Testis (tissue), 3 donors: ENCODE measurements around the gene NHSL1. TPM values are rescaled to one million over a fixed set of nuclear protein-coding genes. Genes with fewer than 3 reads are reported as not detected.

Source experiments
- DNase-seq: peaks from one replicate; pipeline ENCODE4 v3.0.0-alpha.2; 2019
- H3K27ac ChIP-seq, 2 donors: fragments of 200-600 bp; sonication (generic); one replicate each; pipeline ENCODE4 v1.5.1; 2019
- H3K27me3 ChIP-seq: fragments of 200-600 bp; sonication (generic); one replicate; pipeline ENCODE4 v1.5.1; 2019
- H3K36me3 ChIP-seq: fragments of 200-600 bp; sonication (generic); one replicate; pipeline ENCODE4 v1.5.1; 2017; ENCODE audit warnings: low read depth; ENCODE audit errors: missing control alignments
- H3K4me1 ChIP-seq: fragments of 200-600 bp; sonication (generic); one replicate; pipeline ENCODE4 v1.5.1; 2019
- H3K4me3 ChIP-seq, 2 donors: fragments of 200-600 bp; sonication (generic); one replicate each; pipeline ENCODE4 v1.5.1; 2017 to 2019
- H3K9me3 ChIP-seq: fragments of 200-600 bp; sonication (generic); one replicate; pipeline ENCODE4 v1.5.1; 2017
- CTCF ChIP-seq, 3 experiments: fragments of 450-650 bp in 2 of 3; fragments of 200-600 bp in 1 of 3; sonication (generic) in 1 of 3; IDR thresholded peaks; one replicate each; pipeline ENCODE4 v1.5.1; 2016 to 2019; ENCODE audit warnings: antibody characterized with exemption in 3 of 3, mild to moderate bottlenecking in 2 of 3, moderate library complexity in 1 of 3
- POLR2A ChIP-seq: fragments of 450-650 bp; IDR thresholded peaks from one replicate; pipeline ENCODE4 v1.6.1; 2017; ENCODE audit warnings: antibody characterized with exemption, mild to moderate bottlenecking, moderate library complexity
- WGBS, 2 donors: methylation state at CpG; one replicate each; pipeline ENCODE4 v1.1.5; 2018; 5-methylcytosine and 5-hydroxymethylcytosine counted together
- intact Hi-C: fragments of 100-400 bp; cut with DNase I; formaldehyde crosslinking; loops from one replicate; pipeline ENCODE4 v1.15.1; 2023; ENCODE audit warnings: low total_unique reads
- polyA plus RNA-seq: library from polyadenylated mRNA; stranded (reverse); fragments of 350-450 nt; fragmentation: Illumina TruSeq; extraction: RNeasy Lipid Tissue Mini Kit (QIAGEN cat#74804); gene quantifications from one replicate; pipeline ENCODE4 v1.2.3, GENCODE V29; 2014; ENCODE audit warnings: low read depth, low replicate concordance; ENCODE audit not compliant: insufficient read depth
- total RNA-seq, 2 donors: library from RNA; depleted of rRNA; stranded (reverse); fragments of >200 nt; gene quantifications; one replicate each; pipeline ENCODE4 v1.2.3, GENCODE V29; 2016

Gene NHSL1
- total and polyA plus RNA-seq, 3 donors from 2014 or later, result 2.5 to 2.7 (median 2.6) TPM

DNA sequence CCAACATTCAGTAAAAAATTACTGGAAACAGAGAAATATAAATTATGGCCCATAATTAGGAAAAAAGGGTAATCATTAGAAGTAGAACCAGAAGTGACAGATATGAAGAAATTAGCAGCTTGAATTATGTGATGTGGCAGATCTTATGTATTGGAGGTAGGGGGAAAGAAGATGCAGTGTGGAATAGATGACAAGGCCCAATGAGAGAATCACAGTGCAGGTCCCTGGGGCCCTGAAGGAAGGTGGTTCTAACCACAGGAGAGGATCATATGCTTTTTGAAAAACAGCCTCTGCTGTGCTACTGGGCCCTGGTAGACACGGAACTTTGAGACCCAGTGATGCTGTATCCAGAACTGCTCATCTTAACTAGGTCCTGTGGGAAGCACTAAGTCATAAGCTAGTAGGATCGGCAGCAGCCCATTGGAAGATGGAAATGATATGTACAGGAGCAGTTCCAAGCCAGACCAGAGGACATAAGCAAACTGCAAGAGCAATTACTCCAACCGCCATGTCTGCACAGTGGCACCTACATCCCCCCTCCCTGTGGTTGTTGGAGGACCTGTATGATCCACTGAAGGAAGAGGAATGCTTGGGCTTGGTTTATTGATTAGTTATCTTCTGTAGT, 81.1 kb downstream of the NHSL1 start:
- Histone ChIP-seq H3K27me3 (no peaks in the 10 kb centered on the region), H3K4me1 (no peaks in the 10 kb centered on the region), H3K27ac (no peak overlapping the region), H3K9me3 (no peaks in the 10 kb centered on the region), H3K36me3 (no peaks in the 10 kb centered on the region), H3K4me3 (no peak overlapping the region)
- no peak for DNase-seq
- TF ChIP-seq POLR2A (no peak), CTCF (IDR thresholded peaks at IDR 0.05) (no peak)
- intact Hi-C loops, result no loop called here
- 93 to 96% methylated on average over 3 of the region's 3 CpGs for WGBS, 2 donors

DNA sequence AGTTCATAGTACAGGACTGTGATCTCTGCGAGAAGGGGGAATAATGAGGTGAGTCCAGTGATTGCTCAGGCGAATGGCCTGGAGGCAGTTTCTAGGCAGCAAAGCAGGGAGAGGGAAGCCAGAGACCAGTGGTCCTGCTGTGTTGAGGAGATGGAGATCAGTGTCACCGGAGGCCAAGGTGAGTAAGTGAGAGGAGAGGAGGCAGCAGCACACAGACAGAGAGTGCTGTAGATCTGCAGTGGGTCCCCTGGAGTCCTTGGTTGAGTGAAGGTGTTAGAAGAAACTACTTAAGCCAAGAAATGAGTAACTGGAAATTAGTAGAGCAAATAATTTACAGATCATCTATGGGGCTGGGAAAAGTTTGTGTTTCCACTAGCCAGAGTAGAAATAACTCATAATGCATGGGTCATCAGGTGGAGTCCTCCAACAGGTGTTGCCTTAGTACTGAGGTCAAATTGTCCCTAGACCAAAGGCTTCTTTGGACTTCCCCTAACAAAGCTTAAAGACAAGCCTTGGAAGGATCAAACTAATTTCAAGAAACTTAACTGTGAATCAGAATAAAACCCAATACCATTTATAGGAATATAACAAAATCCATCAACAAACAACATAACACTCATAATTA, 81.7 kb downstream of the NHSL1 start:
- Histone ChIP-seq H3K4me3 (no peak overlapping the region), H3K27me3 (no peaks in the 10 kb centered on the region), H3K36me3 (no peaks in the 10 kb centered on the region), H3K27ac (no peak overlapping the region), H3K9me3 (no peaks in the 10 kb centered on the region), H3K4me1 (no peaks in the 10 kb centered on the region)
- intact Hi-C loops, result no loop called here
- TF ChIP-seq POLR2A (no peak), CTCF (IDR thresholded peaks at IDR 0.05) (no peak)
- DNase-seq, result no peak
- 93% methylated on average over 3 of the region's 3 CpGs for WGBS, 2 donors

DNA sequence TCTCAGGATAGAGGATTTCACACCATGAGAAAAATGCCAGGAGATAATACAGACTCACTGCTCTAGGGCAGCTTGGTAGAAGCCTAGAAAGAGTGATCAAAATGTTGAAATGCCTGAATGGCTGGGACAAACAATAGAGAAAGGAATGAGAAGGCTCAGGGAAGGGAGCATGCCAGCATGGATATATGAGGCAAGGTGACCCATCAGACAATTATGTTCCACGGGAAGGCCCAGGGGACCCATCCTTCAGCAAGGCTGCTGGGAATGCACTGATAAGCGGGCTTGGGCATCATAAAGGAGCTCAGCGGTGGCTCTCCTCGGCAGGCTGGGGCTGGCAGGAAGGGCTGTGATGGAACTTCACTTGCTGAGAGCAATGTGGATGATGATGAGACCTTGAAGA, 83.1 kb downstream of the NHSL1 start:
- no peak overlapping the region for H3K4me3 ChIP-seq
- no peaks in the 10 kb centered on the region for H3K36me3 ChIP-seq
- intact Hi-C loops, result no loop called here
- no peak for DNase-seq
- no peaks in the 10 kb centered on the region for H3K9me3 ChIP-seq
- H3K4me1 ChIP-seq, result no peaks in the 10 kb centered on the region
- 80 to 89% methylated on average over 4 of the region's 4 CpGs for WGBS, 2 donors
- H3K27ac ChIP-seq, result no peak overlapping the region
- H3K27me3 ChIP-seq, result no peaks in the 10 kb centered on the region
- TF ChIP-seq CTCF (IDR thresholded peaks at IDR 0.05) (no peak), POLR2A (no peak)

DNA sequence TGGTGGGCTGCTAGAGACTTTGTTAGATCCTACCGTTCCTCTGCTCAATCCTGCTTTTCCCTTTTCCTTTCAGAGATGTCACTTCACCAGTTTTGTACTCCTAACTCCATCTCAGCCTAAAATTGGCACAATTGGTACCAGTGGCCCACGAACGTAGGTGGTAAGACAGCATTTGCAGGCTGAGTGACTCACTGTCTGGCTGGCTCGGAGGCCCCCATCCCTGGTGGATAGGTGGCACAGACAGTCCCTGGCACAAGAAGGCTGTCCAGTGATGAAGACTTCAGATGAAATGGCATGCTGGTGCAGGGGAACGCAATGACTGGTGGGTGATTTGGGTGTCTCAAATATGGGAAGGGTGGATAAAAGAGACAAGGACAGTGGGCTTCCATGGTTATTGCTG, 84.2 kb downstream of the NHSL1 start:
- no peak overlapping the region for H3K27ac ChIP-seq
- no peak overlapping the region for H3K4me3 ChIP-seq
- no peaks in the 10 kb centered on the region for H3K9me3 ChIP-seq
- WGBS, 2 donors, result 86 to 93% methylated on average over 5 of the region's 5 CpGs
- H3K27me3 ChIP-seq, result no peaks in the 10 kb centered on the region
- intact Hi-C loops, result no loop called here
- TF ChIP-seq POLR2A (no peak), CTCF (IDR thresholded peaks at IDR 0.05) (no peak)
- H3K4me1 ChIP-seq, result no peaks in the 10 kb centered on the region
- no peak for DNase-seq
- no peaks in the 10 kb centered on the region for H3K36me3 ChIP-seq
